Keratinocyte (primary cell): Measurements from ENCODE around the gene ZCCHC3.

Experiments
- CTCF ChIP-seq, 3 experiments: IDR thresholded peaks in 1 of 3; conservative IDR thresholded peaks in 1 of 3; optimal IDR thresholded peaks in 1 of 3; 2 replicates in 2 of 3; 3 replicates in 1 of 3; pipeline versions ENCODE3 to v1.5.1; 2011; ENCODE audit warnings: low read length in 3 of 3, mild to moderate bottlenecking in 3 of 3, moderate library complexity in 2 of 3, control low read depth in 1 of 3, inconsistent platforms in 1 of 3; ENCODE audit not compliant: insufficient read depth in 2 of 3; ENCODE audit errors: extremely low read depth in 1 of 3
- EZH2 ChIP-seq: IDR thresholded peaks from one replicate; pipeline ENCODE4 v1.6.1; 2012; ENCODE audit warnings: inconsistent platforms, mild to moderate bottlenecking, low read length, moderate library complexity

DNA sequence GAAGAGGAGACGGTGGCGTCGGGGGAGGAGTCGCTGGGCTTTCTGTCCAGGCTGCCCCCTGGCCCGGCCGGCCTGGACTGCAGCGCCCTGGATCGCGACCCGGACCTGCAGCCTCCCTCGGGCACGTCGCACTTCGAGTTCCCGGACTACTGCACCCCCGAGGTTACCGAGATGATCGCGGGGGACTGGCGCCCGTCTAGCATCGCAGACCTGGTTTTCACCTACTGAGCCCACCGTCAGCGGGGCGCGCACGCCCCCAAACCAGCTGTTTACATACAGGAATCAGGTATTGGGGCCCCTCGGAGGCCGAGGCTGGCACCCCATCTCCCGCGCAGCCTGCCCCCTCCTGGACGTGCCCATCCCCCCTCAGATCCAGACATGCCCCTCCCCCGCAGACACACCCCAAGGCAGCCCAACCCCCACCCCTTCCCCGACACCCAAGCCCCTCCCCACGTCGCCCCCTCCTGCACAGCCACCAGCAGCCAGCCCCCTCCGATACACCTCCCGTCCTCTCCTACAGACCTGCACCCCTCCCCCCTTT is 29.3 kb downstream of the ZCCHC3 start:
- TF ChIP-seq CTCF (optimal IDR thresholded peaks at IDR 0.05 in 1 of 3, IDR thresholded peaks at IDR 0.05 in 1 of 3, conservative IDR thresholded peaks at IDR 0.05 in 1 of 3; ENCODE audit: extremely low read depth in 1 of 3, insufficient read depth in 2 of 3, low read length in 3 of 3) (no peak), EZH2 (no peak)
